ENCODE data around the gene KRTAP9-3.
"Not testable (repeated sequence)": the region's sequence is repeated elsewhere in the genome, so short reads cannot be mapped to it uniquely, and the experiment has no call there.

KRTAP9-3 gene, protein sequence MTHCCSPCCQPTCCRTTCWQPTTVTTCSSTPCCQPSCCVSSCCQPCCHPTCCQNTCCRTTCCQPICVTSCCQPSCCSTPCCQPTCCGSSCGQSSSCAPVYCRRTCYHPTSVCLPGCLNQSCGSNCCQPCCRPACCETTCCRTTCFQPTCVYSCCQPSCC

DNA sequence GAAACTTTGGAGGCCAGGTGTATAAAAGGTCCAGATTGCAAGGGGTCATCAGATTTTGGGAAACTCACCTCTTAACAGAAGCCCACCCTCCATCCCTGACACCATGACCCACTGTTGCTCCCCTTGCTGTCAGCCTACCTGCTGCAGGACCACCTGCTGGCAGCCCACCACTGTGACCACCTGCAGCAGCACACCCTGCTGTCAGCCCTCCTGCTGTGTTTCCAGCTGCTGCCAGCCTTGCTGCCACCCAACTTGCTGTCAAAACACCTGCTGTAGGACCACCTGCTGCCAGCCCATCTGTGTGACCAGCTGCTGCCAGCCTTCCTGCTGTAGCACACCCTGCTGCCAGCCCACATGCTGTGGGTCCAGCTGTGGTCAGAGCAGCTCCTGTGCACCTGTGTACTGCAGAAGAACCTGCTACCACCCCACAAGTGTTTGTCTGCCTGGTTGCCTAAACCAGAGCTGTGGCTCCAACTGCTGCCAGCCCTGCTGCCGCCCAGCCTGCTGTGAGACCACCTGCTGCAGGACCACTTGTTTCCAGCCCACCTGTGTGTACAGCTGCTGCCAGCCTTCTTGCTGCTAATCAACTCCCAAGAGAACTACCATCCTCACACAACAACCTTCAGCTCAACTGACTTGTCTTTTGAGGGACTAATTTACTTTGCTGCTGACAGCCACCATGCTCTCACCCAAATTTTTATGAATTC lies at the start of gene KRTAP9-3:
Gene KRTAP9-3, plus strand, starts transcription at position 51 of the 707 bp plus-strand sequence. Its CDS starts 53 bp downstream, at position 104.
- not testable (repeated sequence) for DNase-seq (ENCODE audit: low read depth in 2 of 2, low spot score in 1 of 2)

- DNase-seq (ENCODE audit: low read depth in 2 of 2, low spot score in 1 of 2) = no peak
Measured at GRCh38 chr17:41184480-41184961, 47.7 kb upstream of the KRTAP9-3 start, which contains the start of gene KRTAP4-1. Gene KRTAP4-1 (minus strand): TSS chr17:41184911. CDS start chr17:41184854, 57 bp downstream.

- no peak for DNase-seq (ENCODE audit: low read depth in 2 of 2, low spot score in 1 of 2)
Measured at GRCh38 chr17:41185001-41185400, 47.2 kb upstream of the KRTAP9-3 start.

GRCh38 chr17:41186872-41187271 lies 45.4 kb upstream of the KRTAP9-3 start:
- no peak for DNase-seq (ENCODE audit: low read depth in 2 of 2, low spot score in 1 of 2)

GRCh38 chr17:41189837-41190318 lies 42.4 kb upstream of the KRTAP9-3 start, which contains the start of gene KRTAP9-1:
Gene KRTAP9-1 (plus strand): TSS chr17:41189887. CDS start chr17:41189887, 0 bp downstream.
- not testable (repeated sequence) for DNase-seq (ENCODE audit: low read depth in 2 of 2, low spot score in 1 of 2)

DNA sequence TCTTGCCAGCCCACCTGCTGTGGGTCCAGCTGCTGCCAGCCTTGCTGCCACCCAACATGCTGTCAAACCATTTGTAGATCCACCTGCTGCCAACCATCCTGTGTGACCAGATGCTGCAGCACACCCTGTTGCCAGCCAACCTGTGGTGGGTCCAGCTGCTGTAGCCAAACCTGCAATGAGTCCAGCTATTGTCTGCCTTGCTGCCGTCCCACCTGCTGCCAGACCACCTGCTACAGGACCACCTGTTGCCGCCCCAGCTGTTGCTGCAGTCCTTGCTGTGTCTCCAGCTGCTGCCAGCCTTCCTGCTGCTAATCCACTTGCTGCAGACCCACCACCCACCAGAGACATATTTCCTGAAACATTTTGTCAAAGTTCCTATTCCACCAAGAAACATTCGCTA lies 41.9 kb upstream of the KRTAP9-3 start:
- DNase-seq (ENCODE audit: low read depth in 2 of 2, low spot score in 1 of 2) = no peak

GRCh38 chr17:41196068-41196467 lies 36.2 kb upstream of the KRTAP9-3 start:
- no peak for DNase-seq (ENCODE audit: low read depth in 2 of 2, low spot score in 1 of 2)

DNA sequence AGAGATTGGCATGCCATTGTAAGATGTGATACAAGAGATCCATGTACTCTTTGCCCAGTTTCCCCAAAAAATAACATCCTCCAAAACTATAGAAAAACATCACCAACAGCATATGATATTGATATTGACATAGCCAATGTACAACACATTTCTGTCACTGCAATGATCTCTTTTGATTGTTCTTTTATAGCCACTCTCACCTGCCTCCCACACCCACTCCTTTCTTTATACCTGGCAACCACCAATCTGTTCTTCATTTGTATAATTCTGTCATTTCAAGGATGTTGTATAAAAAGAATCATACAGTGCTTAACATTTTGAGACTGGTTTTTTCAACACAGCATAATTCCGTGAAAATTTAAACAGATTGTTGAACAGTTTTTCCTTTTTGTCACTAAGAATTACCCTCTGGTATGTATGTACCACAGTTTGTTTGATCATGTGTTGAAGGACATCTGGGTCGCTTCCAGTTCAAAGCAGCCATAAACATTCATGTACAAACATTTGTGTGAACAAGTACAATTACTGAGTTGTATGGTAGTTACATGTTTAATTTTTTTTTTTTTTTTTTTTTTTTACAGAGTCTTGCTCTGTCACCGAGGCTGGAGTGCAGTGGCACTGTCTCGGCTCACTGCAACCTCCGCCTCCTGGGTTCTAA lies 32.7 kb upstream of the KRTAP9-3 start:
- DNase-seq (ENCODE audit: low read depth in 2 of 2, low spot score in 1 of 2) = no peak

- DNase-seq (ENCODE audit: low read depth in 2 of 2, low spot score in 1 of 2) = no peak
Measured at GRCh38 chr17:41211845-41212466, 20.3 kb upstream of the KRTAP9-3 start.

GRCh38 chr17:41212524-41213169 lies 19.6 kb upstream of the KRTAP9-3 start:
- no peak for DNase-seq (ENCODE audit: low read depth in 2 of 2, low spot score in 1 of 2)

- no peak for DNase-seq (ENCODE audit: low read depth in 2 of 2, low spot score in 1 of 2)
Measured at GRCh38 chr17:41215681-41216080, 16.6 kb upstream of the KRTAP9-3 start.

- DNase-seq (ENCODE audit: low read depth in 2 of 2, low spot score in 1 of 2) = no peak
Measured at GRCh38 chr17:41223821-41224220, 8.4 kb upstream of the KRTAP9-3 start.

DNA sequence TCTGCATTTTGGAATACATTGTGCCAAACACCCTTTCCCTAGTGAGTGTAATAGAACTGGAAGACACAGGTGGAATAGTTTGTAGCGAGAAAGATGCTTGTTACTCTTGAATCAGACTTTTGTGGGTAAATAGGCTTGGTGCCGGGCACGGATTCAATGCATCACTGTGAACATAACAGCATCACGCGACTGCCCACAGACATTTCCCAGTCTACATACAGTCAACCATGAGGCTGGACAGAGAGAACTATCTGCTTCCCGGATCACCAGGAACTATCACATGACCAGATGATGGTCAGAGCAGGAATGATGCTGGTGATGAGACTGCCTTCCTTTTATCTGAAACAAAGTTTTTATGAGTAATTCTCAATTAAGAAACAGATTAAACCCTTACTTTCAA lies 6.2 kb upstream of the KRTAP9-3 start:
- no peak for DNase-seq (ENCODE audit: low read depth in 2 of 2, low spot score in 1 of 2)

DNA sequence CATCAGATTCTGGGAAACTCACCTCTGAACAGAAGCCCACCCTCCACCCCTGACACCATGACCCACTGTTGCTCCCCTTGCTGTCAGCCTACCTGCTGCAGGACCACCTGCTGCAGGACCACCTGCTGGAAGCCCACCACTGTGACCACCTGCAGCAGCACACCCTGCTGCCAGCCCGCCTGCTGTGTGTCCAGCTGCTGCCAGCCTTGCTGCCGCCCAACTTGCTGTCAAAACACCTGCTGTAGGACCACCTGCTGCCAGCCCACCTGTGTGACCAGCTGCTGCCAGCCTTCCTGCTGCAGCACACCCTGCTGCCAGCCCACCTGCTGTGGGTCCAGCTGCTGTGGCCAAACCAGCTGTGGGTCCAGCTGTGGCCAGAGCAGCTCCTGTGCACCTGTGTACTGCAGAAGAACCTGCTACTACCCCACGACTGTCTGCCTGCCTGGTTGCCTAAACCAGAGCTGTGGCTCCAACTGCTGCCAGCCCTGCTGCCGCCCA lies 5.6 kb upstream of the KRTAP9-3 start, which contains the start of gene KRTAP9-2:
Gene KRTAP9-2, plus strand, starts transcription at position 51 of the 498 bp plus-strand sequence. Its CDS starts 7 bp downstream, at position 58.
- DNase-seq (ENCODE audit: low read depth in 2 of 2, low spot score in 1 of 2) = not testable (repeated sequence)

- no peak for DNase-seq (ENCODE audit: low read depth in 2 of 2, low spot score in 1 of 2)
Measured at GRCh38 chr17:41230094-41230493, 2.2 kb upstream of the KRTAP9-3 start.

DNA sequence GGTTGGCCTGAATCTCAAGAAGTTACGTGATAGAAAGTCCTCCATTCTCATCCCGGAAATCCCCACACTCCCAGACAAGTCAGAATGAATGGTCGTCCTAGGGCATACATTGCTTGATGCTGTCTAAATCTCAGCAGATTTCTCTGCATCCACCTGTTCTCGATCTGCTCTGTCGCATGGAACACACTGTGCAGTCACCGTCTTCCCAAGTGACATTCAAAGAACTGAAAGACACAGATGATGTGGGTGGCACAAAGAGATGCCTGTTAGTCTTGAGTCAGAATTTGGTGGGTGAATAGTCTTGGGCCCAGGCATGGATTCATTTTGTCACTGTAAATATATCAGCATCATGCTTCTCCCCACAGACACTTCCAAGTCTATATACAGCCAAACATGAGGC lies 518 bp upstream of the KRTAP9-3 start:
- DNase-seq (ENCODE audit: low read depth in 2 of 2, low spot score in 1 of 2) = no peak

- not testable (repeated sequence) for DNase-seq (ENCODE audit: low read depth in 2 of 2, low spot score in 1 of 2)
Measured at GRCh38 chr17:41237116-41237515, 4.9 kb downstream of the KRTAP9-3 start.

GRCh38 chr17:41237949-41238437 lies 5.7 kb downstream of the KRTAP9-3 start, which contains the start of gene KRTAP9-8:
Gene KRTAP9-8 (plus strand): TSS chr17:41237999. CDS start chr17:41238052, 53 bp downstream.
- not testable (repeated sequence) for DNase-seq (ENCODE audit: low read depth in 2 of 2, low spot score in 1 of 2)

- not testable (repeated sequence) for DNase-seq (ENCODE audit: low read depth in 2 of 2, low spot score in 1 of 2)
Measured at GRCh38 chr17:41246995-41247787, 14.9 kb downstream of the KRTAP9-3 start.

Data from stimulated activated CD8-positive, alpha-beta memory T cell treated with anti-CD3 and anti-CD28 coated beads, Interleukin-4, amount 100 ng/mL, for 1 hour (primary cell).